SW 1271 (cell line): ENCODE measurements around the gene BRPF3.
"Not testable (repeated sequence)": the region's sequence is repeated elsewhere in the genome, so short reads cannot be mapped to it uniquely, and the experiment has no call there.

ENCODE experiments used
- DNase-seq, 2 experiments: peaks; one replicate each; lab custom pipeline; 2025; lab: John Stamatoyannopoulos, UW

BRPF3 gene

DNA sequence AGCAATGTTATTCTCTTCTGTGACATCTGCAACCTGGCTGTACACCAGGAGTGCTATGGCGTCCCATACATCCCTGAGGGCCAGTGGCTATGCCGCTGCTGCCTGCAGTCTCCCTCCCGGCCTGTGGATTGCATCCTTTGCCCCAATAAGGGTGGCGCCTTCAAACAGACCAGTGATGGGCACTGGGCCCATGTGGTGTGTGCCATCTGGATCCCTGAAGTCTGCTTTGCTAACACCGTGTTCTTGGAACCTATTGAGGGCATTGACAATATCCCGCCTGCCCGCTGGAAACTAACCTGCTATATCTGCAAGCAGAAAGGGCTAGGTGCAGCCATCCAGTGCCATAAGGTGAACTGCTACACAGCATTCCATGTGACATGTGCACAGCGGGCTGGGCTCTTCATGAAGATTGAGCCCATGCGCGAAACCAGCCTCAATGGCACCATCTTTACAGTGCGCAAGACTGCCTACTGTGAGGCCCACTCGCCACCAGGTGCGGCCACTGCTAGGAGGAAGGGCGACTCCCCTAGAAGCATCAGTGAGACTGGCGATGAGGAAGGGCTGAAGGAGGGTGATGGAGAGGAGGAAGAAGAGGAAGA, 4.6 kb downstream of the BRPF3 start:
- DNase-seq, result no peak

DNA sequence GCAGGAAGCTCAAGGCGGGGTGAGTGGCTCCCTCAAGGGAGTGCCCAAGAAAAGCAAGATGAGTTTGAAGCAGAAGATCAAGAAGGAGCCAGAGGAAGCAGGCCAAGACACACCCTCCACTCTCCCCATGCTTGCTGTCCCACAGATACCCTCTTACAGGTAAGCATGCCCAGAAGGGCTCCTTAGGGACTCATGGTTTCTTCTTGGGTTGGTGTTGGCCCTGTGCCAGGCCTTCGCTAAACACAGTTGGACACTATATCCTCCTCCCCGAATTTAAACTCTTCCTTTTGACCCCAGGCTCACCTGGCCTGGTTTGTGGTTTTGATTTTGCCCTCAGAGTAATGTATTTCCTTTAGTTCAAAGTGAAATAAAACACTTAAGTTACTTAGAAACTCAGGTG, 5.1 kb downstream of the BRPF3 start:
- no peak for DNase-seq

DNA sequence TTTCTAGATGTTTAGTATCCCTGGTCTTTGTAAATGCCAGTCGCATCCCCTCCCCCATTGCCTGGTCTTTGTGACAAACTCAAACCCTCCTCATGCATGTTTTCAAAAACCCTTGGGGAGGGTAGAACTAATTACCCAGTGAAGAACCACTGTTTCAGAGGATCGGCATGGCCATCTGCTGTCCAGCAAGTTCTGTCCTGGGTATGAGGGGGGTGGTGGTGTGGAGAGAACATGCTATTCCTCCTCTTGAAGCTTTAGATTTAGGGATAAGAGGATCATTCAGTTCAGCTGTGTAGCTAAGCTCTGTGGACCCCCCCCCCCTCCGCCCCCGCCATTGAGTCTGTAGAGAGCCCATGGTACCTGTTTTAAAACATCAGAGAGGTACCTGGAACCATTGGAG, 5.6 kb downstream of the BRPF3 start:
- no peak for DNase-seq

DNA sequence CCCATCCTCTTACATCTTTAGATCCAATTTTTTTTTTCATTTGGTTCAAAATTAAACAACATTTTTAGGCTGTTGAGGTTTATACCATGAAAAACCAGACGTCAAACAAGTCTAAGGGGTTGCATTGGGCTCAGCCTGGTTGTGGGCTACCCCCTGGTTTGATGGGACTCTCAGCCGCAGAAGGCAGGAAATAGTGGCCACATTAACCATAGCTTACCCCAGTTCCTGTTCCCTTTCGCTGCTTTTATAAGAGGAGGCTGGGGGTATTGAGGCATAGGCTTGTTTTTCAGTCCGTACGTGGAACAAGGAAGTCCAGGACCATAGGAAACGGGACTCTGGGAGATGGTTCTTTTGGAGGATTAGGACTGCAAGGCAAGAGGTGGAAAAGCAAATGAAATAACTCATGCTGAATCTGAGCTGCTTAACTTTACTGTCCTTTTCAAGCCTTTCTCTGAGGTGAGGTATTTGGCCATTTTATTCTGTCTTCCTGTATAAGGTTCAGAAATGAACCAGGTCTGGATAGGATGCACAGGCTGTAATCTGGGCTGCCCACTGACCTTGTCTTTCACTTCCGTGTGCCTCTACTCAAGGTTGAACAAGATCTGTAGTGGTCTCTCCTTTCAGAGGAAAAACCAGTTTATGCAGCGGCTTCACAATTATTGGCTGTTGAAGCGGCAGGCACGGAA, 7.7 kb downstream of the BRPF3 start:
- no peak for DNase-seq

DNA sequence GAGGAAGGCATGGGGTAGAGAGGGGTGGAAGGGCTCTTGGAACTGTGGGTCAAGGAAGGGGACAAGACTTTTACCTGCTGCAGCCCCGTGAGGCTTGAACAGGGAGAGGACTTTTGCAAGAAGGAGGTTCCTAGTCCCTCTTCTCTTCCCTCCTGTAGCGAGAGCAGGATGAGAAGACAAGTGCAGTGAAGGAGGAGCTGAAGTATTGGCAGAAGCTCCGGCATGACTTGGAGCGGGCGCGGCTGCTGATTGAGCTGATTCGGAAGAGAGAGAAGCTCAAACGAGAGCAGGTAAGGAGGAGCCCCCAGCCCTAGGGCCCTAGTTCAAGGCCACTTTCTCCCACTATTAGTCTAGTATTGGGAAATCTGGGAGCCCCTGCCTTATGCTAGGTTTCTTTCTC, 10.6 kb downstream of the BRPF3 start:
- DNase-seq, result no peak

DNA sequence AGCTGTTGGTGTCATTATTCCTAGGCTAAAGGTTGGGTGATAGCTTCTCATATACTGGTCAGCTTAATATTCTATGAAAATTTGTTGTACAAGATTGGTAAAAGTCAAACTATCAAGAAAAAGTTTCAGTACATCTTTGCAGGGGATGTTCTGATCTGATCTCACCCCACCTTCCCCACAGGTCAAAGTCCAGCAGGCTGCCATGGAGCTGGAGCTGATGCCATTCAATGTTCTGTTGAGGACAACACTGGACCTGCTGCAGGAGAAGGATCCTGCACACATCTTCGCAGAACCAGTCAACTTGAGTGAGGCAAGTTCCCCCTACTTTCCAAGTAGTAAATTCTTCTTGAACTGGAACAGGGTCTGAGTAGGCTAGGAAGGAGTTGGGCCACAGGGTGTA, 13.1 kb downstream of the BRPF3 start:
- no peak for DNase-seq

DNA sequence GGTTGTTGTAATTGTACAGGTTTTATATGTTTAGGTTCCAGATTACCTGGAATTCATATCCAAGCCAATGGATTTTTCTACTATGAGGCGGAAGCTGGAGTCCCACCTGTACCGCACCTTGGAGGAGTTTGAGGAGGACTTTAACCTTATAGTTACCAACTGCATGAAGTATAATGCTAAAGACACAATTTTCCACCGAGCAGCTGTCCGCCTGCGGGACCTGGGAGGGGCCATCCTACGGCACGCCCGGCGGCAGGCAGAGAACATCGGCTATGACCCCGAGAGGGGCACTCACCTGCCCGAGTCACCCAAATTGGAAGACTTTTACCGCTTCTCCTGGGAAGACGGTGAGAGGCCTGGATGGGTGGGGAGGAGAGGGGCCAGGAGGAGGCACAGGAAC, 13.6 kb downstream of the BRPF3 start:
- no peak for DNase-seq

DNA sequence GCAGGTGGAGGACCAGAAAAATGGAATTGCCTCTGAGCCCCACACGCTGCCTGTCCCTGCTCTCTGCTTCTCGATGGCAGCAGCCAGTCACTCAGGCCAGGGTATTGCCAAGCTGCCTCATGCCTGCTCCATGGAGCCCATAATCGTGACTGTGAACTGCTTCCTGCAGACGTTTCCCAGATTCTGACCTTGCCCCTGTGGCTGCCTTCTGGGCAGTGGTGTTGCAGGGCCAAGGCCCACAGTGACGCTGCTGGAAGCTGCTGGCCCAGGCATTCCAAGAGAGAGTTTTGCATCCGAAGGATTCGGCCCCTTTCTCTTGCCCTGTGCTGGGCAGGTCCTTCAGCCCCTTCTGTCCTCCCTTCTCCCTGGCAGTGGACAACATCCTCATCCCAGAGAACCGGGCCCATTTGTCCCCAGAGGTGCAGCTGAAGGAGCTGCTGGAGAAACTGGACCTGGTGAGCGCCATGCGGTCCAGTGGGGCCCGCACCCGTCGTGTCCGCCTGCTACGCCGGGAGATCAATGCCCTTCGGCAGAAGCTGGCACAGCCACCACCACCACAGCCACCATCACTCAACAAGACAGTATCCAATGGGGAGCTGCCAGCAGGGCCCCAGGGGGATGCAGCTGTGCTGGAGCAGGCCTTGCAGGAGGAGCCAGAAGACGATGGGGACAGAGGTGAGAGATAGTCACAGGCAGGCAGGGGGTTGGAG, 14.5 kb downstream of the BRPF3 start:
- no peak for DNase-seq

DNA sequence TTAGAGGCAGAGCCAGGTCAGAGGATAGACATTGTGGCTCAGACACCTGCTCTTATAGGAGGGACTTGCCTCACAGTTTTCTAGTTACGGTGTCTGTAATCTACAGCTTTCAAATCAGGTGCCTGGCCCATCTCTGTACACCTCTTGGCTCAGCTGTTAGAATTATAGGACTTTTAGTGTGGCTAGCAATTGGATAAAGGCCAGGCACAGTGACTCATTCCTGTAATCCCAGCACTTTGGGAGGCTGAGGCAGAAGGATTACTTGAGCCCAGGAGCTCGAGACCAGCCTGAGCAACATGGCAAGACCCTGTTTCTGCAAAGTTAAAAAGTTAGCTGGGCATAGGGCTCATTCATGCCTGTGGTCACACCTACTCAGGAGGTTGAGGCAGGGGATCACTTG, 20.0 kb downstream of the BRPF3 start:
- no peak for DNase-seq

DNA sequence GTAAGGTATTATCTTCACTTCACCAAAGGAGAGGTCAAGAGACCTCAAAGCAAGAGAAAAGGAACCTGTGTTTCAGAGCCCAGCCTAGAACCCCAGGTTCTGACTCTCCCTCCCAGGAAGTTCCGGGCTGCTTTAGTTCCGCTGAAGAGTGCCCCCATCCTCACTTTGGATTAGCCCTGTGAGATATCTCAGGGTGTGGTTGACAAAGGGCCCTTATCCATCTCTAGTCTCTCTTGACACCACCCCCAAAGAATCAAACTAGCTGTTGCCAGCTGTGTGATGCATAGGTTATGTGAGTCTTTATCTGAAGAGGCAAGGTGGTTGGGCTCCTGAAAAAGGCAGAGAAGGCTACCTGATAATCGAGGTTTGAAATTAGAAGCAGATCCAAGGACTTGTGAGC, 20.6 kb downstream of the BRPF3 start:
- no peak for DNase-seq

DNA sequence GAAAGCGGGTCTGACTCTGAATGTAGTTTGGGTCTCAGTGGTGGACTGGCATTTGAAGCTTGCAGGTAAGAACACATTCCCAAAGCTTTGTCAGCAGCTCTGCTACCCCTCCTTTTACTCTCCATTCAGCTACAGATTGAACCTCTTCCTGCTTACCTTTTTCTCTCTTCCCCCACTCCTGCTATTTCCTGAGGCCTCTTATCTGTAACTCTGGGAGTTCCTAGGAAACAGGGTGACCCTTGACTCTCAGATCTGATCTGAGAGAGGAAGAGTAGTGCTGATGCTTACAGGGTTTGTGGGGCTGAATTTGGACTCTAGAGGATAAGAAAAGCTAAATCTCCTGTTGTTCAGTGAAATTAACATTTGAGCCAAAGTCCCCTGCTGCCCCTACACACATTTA, 21.4 kb downstream of the BRPF3 start:
- no peak for DNase-seq

DNA sequence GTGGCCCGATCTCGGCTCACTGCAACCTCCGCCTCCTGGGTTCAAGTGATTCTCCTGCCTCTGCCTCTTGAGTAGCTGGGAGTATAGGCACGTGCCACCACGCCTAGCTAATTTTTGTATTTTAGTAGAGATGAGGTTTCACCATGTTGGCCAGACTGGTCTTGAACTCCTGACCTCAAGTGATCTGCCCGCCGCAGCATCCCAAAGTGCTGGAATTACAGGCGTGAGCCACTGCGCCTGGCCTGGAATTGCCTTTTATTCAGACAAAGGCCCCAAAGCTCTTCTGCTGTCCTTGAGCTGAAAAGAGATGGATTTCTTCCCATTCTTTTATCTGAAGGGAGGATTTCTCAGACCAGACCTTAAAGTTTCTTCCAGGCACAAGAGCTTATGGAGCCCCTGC, 22.0 kb downstream of the BRPF3 start:
- not testable (repeated sequence) for DNase-seq

DNA sequence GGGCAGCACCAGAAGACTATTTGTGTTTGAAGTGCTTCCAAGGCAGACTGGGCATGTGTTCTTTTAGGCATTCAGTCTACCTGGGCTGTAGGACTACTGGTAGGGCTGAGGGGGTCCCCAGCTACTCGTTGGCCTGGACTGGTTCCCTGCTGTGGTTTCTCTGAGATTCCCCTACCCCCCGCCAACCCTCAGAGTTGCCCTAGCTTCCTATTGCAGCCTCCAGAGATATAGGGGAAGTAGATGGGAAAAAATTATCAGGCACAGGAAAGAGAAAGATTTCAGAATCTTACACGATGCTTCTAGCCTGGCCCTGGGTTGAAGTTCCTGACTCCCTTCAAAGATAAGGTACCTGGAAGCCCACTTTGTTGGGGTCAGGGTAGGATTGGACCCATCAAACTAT, 22.5 kb downstream of the BRPF3 start:
- DNase-seq, result no peak

DNA sequence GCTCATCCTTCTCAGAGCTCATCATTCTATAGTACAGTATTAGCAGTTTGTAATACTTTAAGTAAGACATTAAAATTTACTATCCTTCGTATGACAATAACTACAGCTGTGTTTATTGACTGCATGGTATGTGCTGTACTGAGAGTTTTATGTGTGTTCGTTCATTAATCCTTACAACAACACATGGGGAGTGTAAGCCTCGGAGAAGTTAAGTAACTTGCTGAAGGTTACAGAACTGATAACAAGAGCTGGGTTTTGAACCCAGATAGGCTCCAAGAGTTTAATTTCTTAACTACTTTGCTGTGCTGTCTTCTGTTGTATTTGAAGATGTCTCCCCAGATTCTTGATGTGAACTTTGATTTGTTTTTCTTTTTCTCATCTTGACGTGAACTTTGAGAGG, 23.7 kb downstream of the BRPF3 start:
- no peak for DNase-seq

DNA sequence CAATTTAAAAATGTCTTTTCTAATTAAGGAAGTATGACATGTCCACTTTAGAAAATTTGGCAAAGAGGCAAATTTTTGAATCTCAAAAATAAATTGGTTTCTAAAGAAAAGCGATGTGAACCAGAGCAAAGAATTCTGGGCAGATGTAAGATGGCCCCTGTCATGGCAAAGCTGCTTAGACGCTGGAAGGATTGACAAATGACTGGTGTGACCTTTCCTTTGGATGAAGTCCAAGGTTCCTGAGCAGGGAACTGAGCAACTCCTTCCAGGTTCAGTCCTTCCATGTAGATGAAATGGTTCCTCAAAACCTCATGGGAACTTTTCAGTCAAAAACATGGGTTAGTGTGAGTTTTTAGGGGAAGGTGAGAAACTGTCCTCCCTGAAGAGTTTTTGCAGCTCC, 25.1 kb downstream of the BRPF3 start:
- no peak for DNase-seq

DNA sequence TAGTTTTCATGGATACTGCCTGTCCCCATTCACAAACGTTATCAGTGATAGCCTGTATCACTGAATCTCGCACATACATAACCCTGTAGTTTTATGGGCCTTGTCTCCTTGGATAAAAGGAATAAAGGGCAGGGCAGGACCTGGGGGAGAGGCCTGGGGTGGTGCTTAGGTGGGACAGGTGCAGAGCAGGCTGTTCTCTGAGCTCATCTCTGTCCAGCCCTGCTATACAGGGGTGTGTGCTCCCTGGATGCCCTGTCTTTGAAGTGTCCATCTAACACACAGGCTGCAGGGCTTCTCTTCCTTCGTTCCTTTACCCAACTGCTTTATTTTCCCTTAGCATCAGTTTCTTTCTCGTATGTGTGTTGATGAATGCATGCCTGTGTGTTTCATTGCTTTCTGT, 26.4 kb downstream of the BRPF3 start:
- DNase-seq, result no peak

DNA sequence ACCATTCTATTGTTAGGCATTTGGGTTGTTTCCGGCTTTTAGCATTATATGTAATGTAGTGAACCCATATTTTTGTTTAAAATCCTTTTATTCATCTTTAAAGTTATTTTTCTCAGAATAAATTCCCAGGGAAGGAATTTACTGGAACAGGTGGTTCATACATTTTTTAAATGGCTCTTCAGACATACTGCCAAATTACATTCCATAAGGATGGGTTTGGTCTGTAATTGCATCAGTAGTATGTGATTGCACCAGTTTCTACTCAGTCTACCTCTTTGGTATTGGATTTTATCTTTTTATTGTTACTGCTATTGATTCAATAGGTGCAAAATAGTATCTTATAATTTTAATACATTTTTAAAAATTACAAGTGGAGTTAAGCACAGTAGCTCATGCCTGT, 27.2 kb downstream of the BRPF3 start:
- DNase-seq, result no peak

DNA sequence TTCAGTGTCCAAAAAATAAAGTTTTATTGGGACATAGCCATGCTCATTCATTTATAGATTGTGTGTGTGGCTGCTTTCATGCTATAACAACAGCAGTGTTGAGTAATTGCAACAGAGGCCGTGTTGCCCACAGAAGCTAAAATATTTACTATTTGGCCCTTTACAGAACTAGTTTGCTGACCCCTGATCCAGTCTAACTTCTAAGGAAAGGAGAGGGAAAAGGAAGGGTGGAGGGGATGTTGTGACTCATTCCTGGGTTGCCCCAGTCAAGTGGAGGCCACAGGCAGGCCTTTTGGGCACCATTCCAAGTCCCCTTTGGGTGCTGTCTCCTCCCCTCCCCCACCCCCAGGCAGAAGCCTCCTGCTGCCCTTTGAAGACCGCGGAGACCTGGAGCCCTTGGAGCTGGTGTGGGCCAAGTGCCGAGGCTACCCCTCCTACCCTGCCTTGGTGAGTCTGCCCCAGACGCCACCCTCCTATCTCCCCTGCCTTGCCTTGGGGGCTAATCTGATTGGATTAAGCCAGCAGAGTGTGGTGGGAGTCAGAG, 28.4 kb downstream of the BRPF3 start:
- no peak for DNase-seq

DNA sequence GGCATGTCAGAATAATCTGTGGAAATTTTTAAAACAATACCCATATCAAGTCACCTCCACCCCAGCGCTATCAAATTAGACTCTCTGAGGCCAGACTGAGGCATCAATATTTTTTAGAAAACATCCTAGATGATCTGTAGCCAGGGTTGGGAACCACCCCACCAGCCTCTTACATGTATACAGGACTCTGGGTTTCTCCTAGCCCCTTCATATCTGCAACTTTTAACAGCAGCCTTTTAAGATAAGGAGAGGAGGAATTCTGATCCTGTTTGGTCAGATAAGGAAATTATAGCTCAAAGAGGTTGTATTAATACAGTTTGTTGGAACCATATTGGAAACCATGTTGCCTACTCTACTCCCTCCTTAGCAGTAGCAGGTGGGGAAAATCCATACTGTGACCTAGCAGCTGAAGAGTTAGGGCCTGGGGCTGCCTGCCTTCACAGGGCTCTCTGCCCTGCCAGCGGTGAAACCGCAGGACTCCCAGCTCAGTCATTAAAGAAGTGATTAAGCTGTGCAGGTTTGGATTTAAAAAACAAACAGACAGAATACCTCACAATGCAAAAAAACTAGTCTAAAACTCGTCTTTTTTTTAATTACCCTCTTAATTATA, 30.0 kb downstream of the BRPF3 start:
- no peak for DNase-seq

DNA sequence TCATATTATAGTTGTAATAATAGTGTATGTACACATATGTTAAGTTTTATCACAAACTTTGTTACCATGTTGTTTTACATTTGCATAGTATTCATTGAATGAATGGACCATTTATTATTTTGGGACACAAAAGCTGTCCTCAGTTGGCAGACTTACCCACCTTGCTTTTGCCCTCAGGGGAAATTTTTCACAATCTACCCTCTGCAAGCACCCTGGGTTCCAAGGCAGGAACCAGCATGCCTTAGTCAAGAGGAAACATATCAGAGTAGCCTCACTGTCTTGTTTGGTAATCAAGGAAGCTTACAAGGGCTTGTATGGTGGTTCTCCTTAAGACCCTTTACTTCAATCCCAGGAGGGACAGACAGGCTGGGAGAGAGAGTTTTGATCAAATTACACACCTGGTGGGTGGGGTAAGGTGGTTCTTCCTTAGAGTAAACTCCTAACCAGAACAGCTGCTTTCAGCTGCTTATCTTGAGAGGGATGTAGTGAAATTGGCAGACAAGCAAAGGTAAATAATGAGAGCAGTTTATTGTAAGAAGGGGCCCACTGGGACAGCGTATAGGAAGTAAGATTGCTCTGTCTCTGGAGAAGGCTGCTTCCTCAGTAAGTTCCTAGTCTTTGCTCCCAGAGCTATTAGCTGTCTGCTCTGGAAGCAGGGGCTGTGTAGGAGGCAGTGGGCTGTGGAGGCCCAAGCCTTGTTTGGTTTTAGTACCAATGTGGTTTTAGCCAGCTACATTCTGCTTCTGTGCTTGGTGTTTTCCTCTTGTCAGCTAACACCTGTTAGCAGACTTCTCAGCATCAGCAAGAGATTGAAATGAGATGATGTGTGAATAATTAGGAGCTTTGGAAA, 31.1 kb downstream of the BRPF3 start:
- no peak for DNase-seq

DNA sequence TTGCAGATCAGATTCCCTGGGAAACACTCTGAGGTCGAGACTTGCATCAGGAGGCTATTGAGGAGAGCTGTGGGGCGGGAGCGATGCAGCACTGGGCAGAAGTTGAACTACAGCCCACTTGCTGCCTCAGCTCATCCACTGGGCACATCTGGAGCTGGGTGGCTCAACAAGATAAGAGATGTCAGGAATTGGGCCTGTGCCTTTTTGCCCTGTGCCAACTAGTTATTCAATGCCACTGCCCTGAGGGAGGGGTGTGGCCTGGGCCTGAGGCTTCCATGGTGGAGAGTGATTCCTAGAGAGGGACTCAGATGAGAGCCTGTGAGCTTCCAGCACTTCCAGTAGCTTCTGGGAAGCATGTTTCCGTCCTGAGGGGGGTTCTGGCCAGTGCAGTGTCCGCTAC, 32.7 kb downstream of the BRPF3 start:
- DNase-seq, result no peak

DNA sequence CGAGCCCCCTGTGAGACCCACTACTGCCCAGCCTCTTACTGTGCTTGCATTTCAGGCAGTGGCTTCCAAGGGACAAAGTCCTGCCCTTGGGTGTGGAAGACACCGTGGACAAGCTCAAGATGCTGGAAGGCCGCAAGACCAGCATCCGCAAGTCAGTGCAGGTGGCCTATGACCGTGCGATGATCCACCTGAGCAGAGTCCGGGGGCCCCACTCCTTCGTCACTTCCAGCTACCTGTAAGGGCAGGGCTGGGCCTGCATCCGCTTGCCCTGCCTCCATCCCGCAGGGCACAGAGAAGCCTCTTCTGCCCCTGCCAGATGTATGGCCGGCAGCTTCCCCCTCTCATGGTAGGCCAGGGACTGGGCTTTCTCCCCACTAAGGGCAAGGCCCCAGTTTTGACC, 33.8 kb downstream of the BRPF3 start:
- no peak for DNase-seq
